Spleen (tissue), 11 donors: ENCODE data around the gene CRMP1. TPM values are rescaled to one million over a fixed set of nuclear protein-coding genes. Genes with fewer than 3 reads are reported as not detected.

Experiments used
- DNase-seq: peaks from one replicate; pipeline ENCODE4 v3.0.0-alpha.2; 2020
- H3K27ac ChIP-seq, 8 donors: fragments of 200-600 bp; sonication (generic) in 7 of 8; 1 replicate in 4 of 8; 2 replicates in 4 of 8; pipeline versions ENCODE4 v1.5.0 to v1.8.0; 2016 to 2021; ENCODE audit warnings: inconsistent platforms in 4 of 8, mild to moderate bottlenecking in 4 of 8, moderate library complexity in 1 of 8
- H3K27me3 ChIP-seq, 7 donors: fragments of 200-600 bp; sonication (generic) in 6 of 7; replicated peaks in 1 of 7; 1 replicate in 4 of 7; 2 replicates in 3 of 7; pipeline versions ENCODE4 v1.5.0 to v1.8.0; 2016 to 2021; ENCODE audit warnings: inconsistent platforms in 3 of 7, mild to moderate bottlenecking in 1 of 7
- H3K36me3 ChIP-seq, 6 donors: fragments of 200-600 bp; sonication (generic) in 5 of 6; 1 replicate in 4 of 6; 2 replicates in 2 of 6; pipeline versions ENCODE4 v1.5.0 to v1.8.0; 2016 to 2021; ENCODE audit warnings: inconsistent platforms in 2 of 6
- H3K4me1 ChIP-seq, 6 donors: fragments of 200-600 bp; sonication (generic) in 5 of 6; 1 replicate in 3 of 6; 2 replicates in 3 of 6; pipeline versions ENCODE4 v1.5.0 to v1.8.0; 2016 to 2021; ENCODE audit warnings: inconsistent platforms in 3 of 6
- H3K4me3 ChIP-seq, 8 donors: fragments of 200-600 bp; sonication (generic) in 7 of 8; 1 replicate in 4 of 8; 2 replicates in 4 of 8; pipeline versions ENCODE4 v1.5.0 to v1.8.0; 2016 to 2021; ENCODE audit warnings: inconsistent platforms in 4 of 8, mild to moderate bottlenecking in 4 of 8, moderate library complexity in 2 of 8
- H3K9me3 ChIP-seq, 8 donors: fragments of 200-600 bp; sonication (generic) in 7 of 8; 1 replicate in 4 of 8; 2 replicates in 4 of 8; pipeline versions ENCODE4 v1.5.0 to v1.8.0; 2016 to 2021; ENCODE audit warnings: inconsistent platforms in 4 of 8
- POLR2A ChIP-seq, 3 donors: fragments of 450-650 bp; IDR thresholded peaks; one replicate each; pipeline ENCODE4 v1.5.1; 2017; ENCODE audit warnings: antibody characterized with exemption in 3 of 3, mild to moderate bottlenecking in 1 of 3
- POLR2AphosphoS5 ChIP-seq, 3 donors: sonication (generic); formaldehyde crosslinking; IDR thresholded peaks; one replicate each; pipeline ENCODE4 v1.5.1; 2017; ENCODE audit warnings: antibody characterized with exemption in 3 of 3
- WGBS, 5 donors: extraction: QIAGEN DNeasy Blood & Tissue Kit in 3 of 5; methylation state at CpG; one replicate each; pipeline versions ENCODE4 v1.1.5 to v1.1.7; 2013 to 2018; 5-methylcytosine and 5-hydroxymethylcytosine counted together
- intact Hi-C: fragments of 100-400 bp; cut with DNase I; formaldehyde crosslinking; loops from one replicate; pipeline ENCODE4 v1.15.0; 2023; ENCODE audit warnings: low total_unique reads
- polyA plus RNA-seq, 3 donors: library from polyadenylated mRNA; stranded (reverse); fragments of 200-250 nt; gene quantifications; one replicate each; pipeline ENCODE4 v1.2.1, GENCODE V29; 2013
- total RNA-seq, 7 donors: library from RNA; depleted of rRNA in 3 of 7; stranded (reverse); fragments of >200 nt in 3 of 7; fragmentation: NEBNext Ultra II Directional in 4 of 7; extraction: Animal tissue kit (Norgen Biotek cat#: 25700) in 4 of 7; gene quantifications; one replicate each; pipeline versions ENCODE4 v1.1.0 to v1.2.1, GENCODE V29; 2016 to 2021
- TF ChIP-seq, protein P1 (sequence below), 11 experiments: fragments of 200-600 bp in 7 of 11; fragments of 450-650 bp in 4 of 11; sonication (generic) in 4 of 11; IDR thresholded peaks in 8 of 11; conservative IDR thresholded peaks in 3 of 11; 1 replicate in 7 of 11; 2 replicates in 4 of 11; pipeline versions ENCODE4 v1.4.0 to v1.8.0; 2016 to 2021; ENCODE audit warnings: antibody characterized with exemption in 11 of 11, inconsistent platforms in 4 of 11, mild to moderate bottlenecking in 1 of 11
- donor health status: healthy with polysubstance abuse.
- donor health status: DM: no; HTN: no; CAD: no; lungs with moderate emphysema.
- donor health status: DM: no; HTN: no; CAD: no.
- donor health status: Bipolar disorder and iron deficiency.
- donor health status: healthy.
- donor health status: DM: no; HTN: no; CAD: no.
- donor health status: DM: yes; HTN: yes; CAD: no.

Gene CRMP1
- total and polyA plus RNA-seq, 10 donors, result 0.03 to 2.3 (median 0.85) TPM; not detected in 1

GRCh38 chr4:5924461-5925125 is 31.7 kb upstream of the CRMP1 start:
- Histone ChIP-seq H3K27me3 (peaks cover 0 to 45% (median 0%) of the 10 kb centered on the region in 7 donors), H3K4me1 (no peaks in the 10 kb centered on the region), H3K36me3 (no peaks in the 10 kb centered on the region), H3K27ac (no peak overlapping the region), H3K9me3 (no peaks in the 10 kb centered on the region), H3K4me3 (no peak overlapping the region)
- no peak for DNase-seq
- 65 to 83% (median 76%) methylated on average over 8 to 12 of the region's 12 CpGs for WGBS, 5 donors
- intact Hi-C loops, result no loop called here
- TF ChIP-seq POLR2A (IDR thresholded peaks at IDR 0.05) (no peak), POLR2AphosphoS5 (IDR thresholded peaks at IDR 0.05) (no peak)
- TF ChIP-seq, protein P1, sequence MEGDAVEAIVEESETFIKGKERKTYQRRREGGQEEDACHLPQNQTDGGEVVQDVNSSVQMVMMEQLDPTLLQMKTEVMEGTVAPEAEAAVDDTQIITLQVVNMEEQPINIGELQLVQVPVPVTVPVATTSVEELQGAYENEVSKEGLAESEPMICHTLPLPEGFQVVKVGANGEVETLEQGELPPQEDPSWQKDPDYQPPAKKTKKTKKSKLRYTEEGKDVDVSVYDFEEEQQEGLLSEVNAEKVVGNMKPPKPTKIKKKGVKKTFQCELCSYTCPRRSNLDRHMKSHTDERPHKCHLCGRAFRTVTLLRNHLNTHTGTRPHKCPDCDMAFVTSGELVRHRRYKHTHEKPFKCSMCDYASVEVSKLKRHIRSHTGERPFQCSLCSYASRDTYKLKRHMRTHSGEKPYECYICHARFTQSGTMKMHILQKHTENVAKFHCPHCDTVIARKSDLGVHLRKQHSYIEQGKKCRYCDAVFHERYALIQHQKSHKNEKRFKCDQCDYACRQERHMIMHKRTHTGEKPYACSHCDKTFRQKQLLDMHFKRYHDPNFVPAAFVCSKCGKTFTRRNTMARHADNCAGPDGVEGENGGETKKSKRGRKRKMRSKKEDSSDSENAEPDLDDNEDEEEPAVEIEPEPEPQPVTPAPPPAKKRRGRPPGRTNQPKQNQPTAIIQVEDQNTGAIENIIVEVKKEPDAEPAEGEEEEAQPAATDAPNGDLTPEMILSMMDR (IDR thresholded peaks at IDR 0.05 in 8 of 11, conservative IDR thresholded peaks at IDR 0.05 in 3 of 11), result no peak

DNA sequence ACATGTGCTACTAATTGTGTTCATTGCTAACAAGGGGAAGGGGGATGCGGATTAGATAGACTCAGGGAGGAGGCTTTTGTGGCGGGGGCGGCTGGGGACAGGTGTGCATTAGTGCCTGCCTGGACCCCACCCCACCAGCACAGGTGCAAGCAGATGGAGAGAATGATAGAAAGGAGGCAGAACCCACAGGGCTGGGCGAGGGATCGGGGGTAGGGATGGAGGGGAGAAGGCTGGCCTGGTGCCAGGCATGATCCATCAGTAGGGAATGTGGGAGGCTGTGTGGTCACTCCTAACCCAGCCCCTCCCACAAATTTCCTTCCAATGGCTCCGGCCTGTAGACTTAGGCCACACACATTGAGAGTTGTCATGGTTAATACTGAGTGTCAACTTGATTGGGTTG is 30.5 kb upstream of the CRMP1 start:
- H3K4me3 ChIP-seq, result no peak overlapping the region
- H3K36me3 ChIP-seq, result no peaks in the 10 kb centered on the region
- intact Hi-C loops, result no loop called here
- no peak overlapping the region for H3K27ac ChIP-seq
- H3K9me3 ChIP-seq, result no peaks in the 10 kb centered on the region
- WGBS, 5 donors, result 64 to 79% (median 73%) methylated on average over 6 of the region's 6 CpGs
- TF ChIP-seq POLR2AphosphoS5 (IDR thresholded peaks at IDR 0.05), result no peak
- DNase-seq, result no peak
- peaks cover 0 to 58% (median 0%) of the 10 kb centered on the region in 7 donors for H3K27me3 ChIP-seq
- no peaks in the 10 kb centered on the region for H3K4me1 ChIP-seq

GRCh38 chr4:5922556-5922955 is 29.7 kb upstream of the CRMP1 start:
- intact Hi-C loops, result no loop called here
- DNase-seq, result no peak
- H3K36me3 ChIP-seq, result no peaks in the 10 kb centered on the region
- H3K9me3 ChIP-seq, result no peaks in the 10 kb centered on the region
- H3K4me3 ChIP-seq, result no peak overlapping the region
- no peak for TF ChIP-seq POLR2AphosphoS5 (IDR thresholded peaks at IDR 0.05)
- TF ChIP-seq, protein P1 (IDR thresholded peaks at IDR 0.05 in 8 of 11, conservative IDR thresholded peaks at IDR 0.05 in 3 of 11), result no peak
- no peak for TF ChIP-seq POLR2A (IDR thresholded peaks at IDR 0.05)
- peaks cover 0 to 59% (median 0%) of the 10 kb centered on the region in 7 donors for H3K27me3 ChIP-seq
- H3K27ac ChIP-seq, result no peak overlapping the region
- WGBS, 5 donors, result 70 to 94% (median 84%) methylated on average over 1 to 3 of the region's 3 CpGs
- H3K4me1 ChIP-seq, result no peaks in the 10 kb centered on the region

DNA sequence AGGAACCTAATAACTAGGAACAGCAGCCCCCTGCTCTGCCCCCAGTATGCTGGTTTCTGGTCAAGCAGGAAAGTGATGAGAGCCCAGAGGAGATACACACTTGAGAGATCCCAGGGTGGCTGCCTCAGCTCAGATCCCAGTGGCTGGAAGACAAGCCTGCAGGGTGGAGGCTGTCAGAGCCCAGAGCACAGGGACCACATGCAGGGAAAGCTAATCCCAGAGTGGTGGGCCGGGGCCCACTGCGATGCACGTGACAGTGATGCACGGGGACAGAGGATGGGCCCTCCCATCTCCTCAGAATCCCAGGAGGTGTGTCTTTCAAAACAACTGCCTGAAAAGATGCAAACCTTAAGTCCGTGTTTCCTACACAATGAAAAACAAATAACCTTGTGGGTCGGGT is 29.1 kb upstream of the CRMP1 start:
- intact Hi-C loops, result no loop called here
- H3K27ac ChIP-seq, result no peak overlapping the region
- WGBS, 5 donors, result 43 to 79% (median 55%) methylated on average over 6 of the region's 6 CpGs
- H3K36me3 ChIP-seq, result no peaks in the 10 kb centered on the region
- H3K9me3 ChIP-seq, result no peaks in the 10 kb centered on the region
- H3K4me1 ChIP-seq, result no peaks in the 10 kb centered on the region
- H3K27me3 ChIP-seq, result peaks cover 0 to 59% (median 0%) of the 10 kb centered on the region in 7 donors
- no peak overlapping the region for H3K4me3 ChIP-seq
- no peak for DNase-seq
- TF ChIP-seq POLR2AphosphoS5 (IDR thresholded peaks at IDR 0.05) (no peak), POLR2A (IDR thresholded peaks at IDR 0.05) (no peak)
- TF ChIP-seq, protein P1 (IDR thresholded peaks at IDR 0.05 in 8 of 11, conservative IDR thresholded peaks at IDR 0.05 in 3 of 11), result no peak
